Keratinocyte (primary cell): ENCODE measurements around the gene FNDC3B. TPM values are rescaled to one million over a fixed set of nuclear protein-coding genes. Genes with fewer than 3 reads are reported as not detected.

Source experiments
- DNase-seq: peaks from one replicate; pipeline ENCODE4 v3.0.0-alpha.2; 2011; ENCODE audit warnings: low read depth, missing footprints, low spot score
- FAIRE-seq: peaks from 2 replicates; lab custom pipeline; 2011; peaks lifted over from hg19 to GRCh38; lab: Jason Lieb, UNC
- H2AFZ ChIP-seq: 2 replicates; pipeline ENCODE4 v1.6.0; 2012; ENCODE audit warnings: low read length, control low read depth, inconsistent platforms; ENCODE audit not compliant: control insufficient read depth
- H3K27ac ChIP-seq: 2 replicates; pipeline ENCODE4 v1.5.1; 2011; ENCODE audit warnings: low read length; ENCODE audit not compliant: control insufficient read depth, insufficient read depth
- H3K27me3 ChIP-seq: 3 replicates; pipeline ENCODE4 v1.6.0; 2011; ENCODE audit warnings: low read length; ENCODE audit not compliant: control insufficient read depth, insufficient read depth; ENCODE audit errors: extremely low read depth
- H3K36me3 ChIP-seq, 2 experiments: 2 replicates in 1 of 2; 3 replicates in 1 of 2; pipeline ENCODE4 v1.5.1; 2011; ENCODE audit warnings: low read length in 2 of 2, mild to moderate bottlenecking in 1 of 2; ENCODE audit not compliant: control insufficient read depth in 2 of 2, insufficient read depth in 2 of 2; ENCODE audit errors: extremely low read depth in 1 of 2
- H3K4me1 ChIP-seq: 3 replicates; pipeline ENCODE4 v1.5.1; 2011; ENCODE audit warnings: low read length; ENCODE audit not compliant: control insufficient read depth, insufficient read depth; ENCODE audit errors: extremely low read depth
- H3K4me2 ChIP-seq: 3 replicates; pipeline ENCODE4 v1.6.0; 2011; ENCODE audit warnings: low read depth, low read length; ENCODE audit not compliant: control insufficient read depth, insufficient read depth; ENCODE audit errors: extremely low read depth
- H3K4me3 ChIP-seq, 3 experiments: fragments of 200-600 bp in 1 of 3; sonication (generic) in 1 of 3; 2 replicates in 2 of 3; 3 replicates in 1 of 3; pipeline ENCODE4 v1.5.1; 2011 to 2016; ENCODE audit warnings: low read length in 3 of 3, mild to moderate bottlenecking in 3 of 3, control low read depth in 2 of 3, inconsistent platforms in 1 of 3, low read depth in 1 of 3, mixed read lengths in 1 of 3, mixed run types in 1 of 3, moderate library complexity in 1 of 3; ENCODE audit not compliant: control insufficient read depth in 2 of 3, insufficient read depth in 2 of 3; ENCODE audit errors: extremely low read depth in 1 of 3
- H3K79me2 ChIP-seq: 2 replicates; pipeline ENCODE4 v1.6.0; 2012; ENCODE audit warnings: low read length; ENCODE audit not compliant: control insufficient read depth, insufficient read depth
- H3K9ac ChIP-seq: 3 replicates; pipeline ENCODE4 v1.6.0; 2011; ENCODE audit warnings: low read length; ENCODE audit not compliant: control insufficient read depth, insufficient read depth; ENCODE audit errors: extremely low read depth
- H3K9me1 ChIP-seq: 3 replicates; pipeline ENCODE4 v1.6.0; 2011; ENCODE audit warnings: low read length; ENCODE audit not compliant: control insufficient read depth, insufficient read depth; ENCODE audit errors: extremely low read depth
- H3K9me3 ChIP-seq: 2 replicates; pipeline ENCODE4 v1.5.1; 2012; ENCODE audit warnings: low read depth, low read length; ENCODE audit not compliant: control insufficient read depth
- H4K20me1 ChIP-seq: 3 replicates; pipeline ENCODE4 v1.6.0; 2011; ENCODE audit warnings: low read length; ENCODE audit not compliant: control insufficient read depth, insufficient read depth; ENCODE audit errors: extremely low read depth
- CTCF ChIP-seq, 3 experiments: IDR thresholded peaks in 1 of 3; conservative IDR thresholded peaks in 1 of 3; optimal IDR thresholded peaks in 1 of 3; 2 replicates in 2 of 3; 3 replicates in 1 of 3; pipeline versions ENCODE3 to v1.5.1; 2011; ENCODE audit warnings: low read length in 3 of 3, mild to moderate bottlenecking in 3 of 3, moderate library complexity in 2 of 3, control low read depth in 1 of 3, inconsistent platforms in 1 of 3; ENCODE audit not compliant: insufficient read depth in 2 of 3; ENCODE audit errors: extremely low read depth in 1 of 3
- EZH2 ChIP-seq: IDR thresholded peaks from one replicate; pipeline ENCODE4 v1.6.1; 2012; ENCODE audit warnings: inconsistent platforms, mild to moderate bottlenecking, low read length, moderate library complexity
- dilution Hi-C: fragments of 300-500 bp; cut with MboI; formaldehyde crosslinking; loops from one replicate; pipeline ENCODE4 v1.7.0; 2020; ENCODE audit warnings: low sequenced_read_pairs; ENCODE audit not compliant: extremely low pct_ligation_motif_present
- polyA plus RNA-seq, 5 experiments: library from polyadenylated mRNA; depleted of rRNA in 3 of 5; stranded (reverse) in 3 of 5; stranded (forward) in 1 of 5; unstranded in 1 of 5; fragments of >200 nt; gene quantifications; 1 replicate in 1 of 5; 2 replicates in 3 of 5; 3 replicates in 1 of 5; pipeline versions ENCODE4 v1.2.1 to v1.2.3, GENCODE V29; 2011 to 2012; ENCODE audit warnings: missing spikeins in 2 of 5, low read depth in 1 of 5, low replicate concordance in 1 of 5

The FNDC3B gene
- polyA plus RNA-seq, 1 donor (not counting 4 experiments of a cell fraction or from before 2014, with no cell fraction given) = 31.4 TPM

- dilution Hi-C loops = no loop called here
- H3K9ac ChIP-seq = no peak overlapping the region
- no peak overlapping the region for H2AFZ ChIP-seq
- TF ChIP-seq EZH2 (no peak), CTCF (optimal IDR thresholded peaks at IDR 0.05 in 1 of 3, IDR thresholded peaks at IDR 0.05 in 1 of 3, conservative IDR thresholded peaks at IDR 0.05 in 1 of 3; ENCODE audit: extremely low read depth in 1 of 3, insufficient read depth in 2 of 3, low read length in 3 of 3) (no peak)
- H3K36me3 ChIP-seq = peaks cover 0 to 8% of the 10 kb centered on the region in 2 experiments
- no peak for FAIRE-seq
- H4K20me1 ChIP-seq = peaks cover 2% of the 10 kb centered on the region
- no peak overlapping the region for H3K4me3 ChIP-seq
- no peak overlapping the region for H3K27ac ChIP-seq
- H3K4me2 ChIP-seq = no peak overlapping the region
- H3K9me1 ChIP-seq = no peaks in the 10 kb centered on the region
- peaks cover 48% of the 10 kb centered on the region for H3K79me2 ChIP-seq
- peaks cover 17% of the 10 kb centered on the region for H3K4me1 ChIP-seq
- H3K9me3 ChIP-seq = no peaks in the 10 kb centered on the region
- DNase-seq = no peak
- H3K27me3 ChIP-seq = no peaks in the 10 kb centered on the region
These were observed 185.9 kb downstream of the FNDC3B start for GRCh38 chr3:172225215-172225707.

GRCh38 chr3:172226831-172227230 lies 187.5 kb downstream of the FNDC3B start:
- H3K79me2 ChIP-seq = peaks cover 40% of the 10 kb centered on the region
- peaks cover 2% of the 10 kb centered on the region for H4K20me1 ChIP-seq

More at GRCh38 chr3:172226831-172227230, 187.5 kb downstream of the FNDC3B start:
- no peak for DNase-seq
- TF ChIP-seq CTCF (optimal IDR thresholded peaks at IDR 0.05 in 1 of 3, IDR thresholded peaks at IDR 0.05 in 1 of 3, conservative IDR thresholded peaks at IDR 0.05 in 1 of 3; ENCODE audit: extremely low read depth in 1 of 3, insufficient read depth in 2 of 3, low read length in 3 of 3) = no peak
- no peak for TF ChIP-seq EZH2
- H3K36me3 ChIP-seq = peaks cover 0 to 8% of the 10 kb centered on the region in 2 experiments
- H3K4me2 ChIP-seq = no peak overlapping the region
- dilution Hi-C loops = no loop called here
- no peak overlapping the region for H3K9ac ChIP-seq
- FAIRE-seq = no peak
- H2AFZ ChIP-seq = no peak overlapping the region
- no peak overlapping the region for H3K27ac ChIP-seq
- H3K4me1 ChIP-seq = peaks cover 5% of the 10 kb centered on the region
- H3K9me1 ChIP-seq = no peaks in the 10 kb centered on the region
- H3K9me3 ChIP-seq = no peaks in the 10 kb centered on the region
- no peaks in the 10 kb centered on the region for H3K27me3 ChIP-seq
- no peak overlapping the region for H3K4me3 ChIP-seq
